Spleen (tissue), 11 donors: ENCODE data around the gene UFSP1. TPM values are rescaled to one million over a fixed set of nuclear protein-coding genes. Genes with fewer than 3 reads are reported as not detected.

ENCODE experiments used
- DNase-seq: peaks from one replicate; pipeline ENCODE4 v3.0.0-alpha.2; 2020
- H3K27ac ChIP-seq, 8 donors: fragments of 200-600 bp; sonication (generic) in 7 of 8; 1 replicate in 4 of 8; 2 replicates in 4 of 8; pipeline versions ENCODE4 v1.5.0 to v1.8.0; 2016 to 2021; ENCODE audit warnings: inconsistent platforms in 4 of 8, mild to moderate bottlenecking in 4 of 8, moderate library complexity in 1 of 8
- H3K27me3 ChIP-seq, 7 donors: fragments of 200-600 bp; sonication (generic) in 6 of 7; replicated peaks in 1 of 7; 1 replicate in 4 of 7; 2 replicates in 3 of 7; pipeline versions ENCODE4 v1.5.0 to v1.8.0; 2016 to 2021; ENCODE audit warnings: inconsistent platforms in 3 of 7, mild to moderate bottlenecking in 1 of 7
- H3K36me3 ChIP-seq, 6 donors: fragments of 200-600 bp; sonication (generic) in 5 of 6; 1 replicate in 4 of 6; 2 replicates in 2 of 6; pipeline versions ENCODE4 v1.5.0 to v1.8.0; 2016 to 2021; ENCODE audit warnings: inconsistent platforms in 2 of 6
- H3K4me1 ChIP-seq, 6 donors: fragments of 200-600 bp; sonication (generic) in 5 of 6; 1 replicate in 3 of 6; 2 replicates in 3 of 6; pipeline versions ENCODE4 v1.5.0 to v1.8.0; 2016 to 2021; ENCODE audit warnings: inconsistent platforms in 3 of 6
- H3K4me3 ChIP-seq, 8 donors: fragments of 200-600 bp; sonication (generic) in 7 of 8; 1 replicate in 4 of 8; 2 replicates in 4 of 8; pipeline versions ENCODE4 v1.5.0 to v1.8.0; 2016 to 2021; ENCODE audit warnings: inconsistent platforms in 4 of 8, mild to moderate bottlenecking in 4 of 8, moderate library complexity in 2 of 8
- H3K9me3 ChIP-seq, 8 donors: fragments of 200-600 bp; sonication (generic) in 7 of 8; 1 replicate in 4 of 8; 2 replicates in 4 of 8; pipeline versions ENCODE4 v1.5.0 to v1.8.0; 2016 to 2021; ENCODE audit warnings: inconsistent platforms in 4 of 8
- POLR2A ChIP-seq, 3 donors: fragments of 450-650 bp; IDR thresholded peaks; one replicate each; pipeline ENCODE4 v1.5.1; 2017; ENCODE audit warnings: antibody characterized with exemption in 3 of 3, mild to moderate bottlenecking in 1 of 3
- POLR2AphosphoS5 ChIP-seq, 3 donors: sonication (generic); formaldehyde crosslinking; IDR thresholded peaks; one replicate each; pipeline ENCODE4 v1.5.1; 2017; ENCODE audit warnings: antibody characterized with exemption in 3 of 3
- WGBS, 5 donors: extraction: QIAGEN DNeasy Blood & Tissue Kit in 3 of 5; methylation state at CpG; one replicate each; pipeline versions ENCODE4 v1.1.5 to v1.1.7; 2013 to 2018; 5-methylcytosine and 5-hydroxymethylcytosine counted together
- intact Hi-C: fragments of 100-400 bp; cut with DNase I; formaldehyde crosslinking; loops from one replicate; pipeline ENCODE4 v1.15.0; 2023; ENCODE audit warnings: low total_unique reads
- polyA plus RNA-seq, 3 donors: library from polyadenylated mRNA; stranded (reverse); fragments of 200-250 nt; gene quantifications; one replicate each; pipeline ENCODE4 v1.2.1, GENCODE V29; 2013
- total RNA-seq, 7 donors: library from RNA; depleted of rRNA in 3 of 7; stranded (reverse); fragments of >200 nt in 3 of 7; fragmentation: NEBNext Ultra II Directional in 4 of 7; extraction: Animal tissue kit (Norgen Biotek cat#: 25700) in 4 of 7; gene quantifications; one replicate each; pipeline versions ENCODE4 v1.1.0 to v1.2.1, GENCODE V29; 2016 to 2021
- TF ChIP-seq, protein P1 (sequence below), 11 experiments: fragments of 200-600 bp in 7 of 11; fragments of 450-650 bp in 4 of 11; sonication (generic) in 4 of 11; IDR thresholded peaks in 8 of 11; conservative IDR thresholded peaks in 3 of 11; 1 replicate in 7 of 11; 2 replicates in 4 of 11; pipeline versions ENCODE4 v1.4.0 to v1.8.0; 2016 to 2021; ENCODE audit warnings: antibody characterized with exemption in 11 of 11, inconsistent platforms in 4 of 11, mild to moderate bottlenecking in 1 of 11
- donor health status: healthy with polysubstance abuse.
- donor health status: DM: no; HTN: no; CAD: no; lungs with moderate emphysema.
- donor health status: DM: no; HTN: no; CAD: no.
- donor health status: Bipolar disorder and iron deficiency.
- donor health status: healthy.
- donor health status: DM: no; HTN: no; CAD: no.
- donor health status: DM: yes; HTN: yes; CAD: no.

The UFSP1 gene
- total and polyA plus RNA-seq, 10 donors, result 1.3 to 6.9 (median 3.3) TPM

GRCh38 chr7:100895956-100896731, 6.6 kb upstream of the UFSP1 start:
- intact Hi-C loops, result loop anchor here (5.0 kb wide), 1 partner anchor 161 kb away; no protein-coding TSS in a partner anchor
- peak overlapping the region in 1 of 8 donors; percentile 51 for H3K27ac ChIP-seq
- H3K4me1 ChIP-seq, result peaks cover 14 to 40% (median 31%) of the 10 kb centered on the region in 6 donors
- TF ChIP-seq, protein P1, sequence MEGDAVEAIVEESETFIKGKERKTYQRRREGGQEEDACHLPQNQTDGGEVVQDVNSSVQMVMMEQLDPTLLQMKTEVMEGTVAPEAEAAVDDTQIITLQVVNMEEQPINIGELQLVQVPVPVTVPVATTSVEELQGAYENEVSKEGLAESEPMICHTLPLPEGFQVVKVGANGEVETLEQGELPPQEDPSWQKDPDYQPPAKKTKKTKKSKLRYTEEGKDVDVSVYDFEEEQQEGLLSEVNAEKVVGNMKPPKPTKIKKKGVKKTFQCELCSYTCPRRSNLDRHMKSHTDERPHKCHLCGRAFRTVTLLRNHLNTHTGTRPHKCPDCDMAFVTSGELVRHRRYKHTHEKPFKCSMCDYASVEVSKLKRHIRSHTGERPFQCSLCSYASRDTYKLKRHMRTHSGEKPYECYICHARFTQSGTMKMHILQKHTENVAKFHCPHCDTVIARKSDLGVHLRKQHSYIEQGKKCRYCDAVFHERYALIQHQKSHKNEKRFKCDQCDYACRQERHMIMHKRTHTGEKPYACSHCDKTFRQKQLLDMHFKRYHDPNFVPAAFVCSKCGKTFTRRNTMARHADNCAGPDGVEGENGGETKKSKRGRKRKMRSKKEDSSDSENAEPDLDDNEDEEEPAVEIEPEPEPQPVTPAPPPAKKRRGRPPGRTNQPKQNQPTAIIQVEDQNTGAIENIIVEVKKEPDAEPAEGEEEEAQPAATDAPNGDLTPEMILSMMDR (IDR thresholded peaks at IDR 0.05 in 8 of 11, conservative IDR thresholded peaks at IDR 0.05 in 3 of 11), result peak in 1 of 11 experiments; percentile 23
- TF ChIP-seq POLR2A (IDR thresholded peaks at IDR 0.05), result no peak
- peak; percentile 77 for DNase-seq
- no peaks in the 10 kb centered on the region for H3K36me3 ChIP-seq
- 5 to 13% (median 6%) methylated on average over 22 to 53 of the region's 54 CpGs for WGBS, 5 donors
- H3K4me3 ChIP-seq, result peak overlapping the region; percentile 34 to 73 (median 48)
- no peaks in the 10 kb centered on the region for H3K9me3 ChIP-seq
- H3K27me3 ChIP-seq, result peaks cover 3 to 97% (median 53%) of the 10 kb centered on the region in 7 donors

DNA sequence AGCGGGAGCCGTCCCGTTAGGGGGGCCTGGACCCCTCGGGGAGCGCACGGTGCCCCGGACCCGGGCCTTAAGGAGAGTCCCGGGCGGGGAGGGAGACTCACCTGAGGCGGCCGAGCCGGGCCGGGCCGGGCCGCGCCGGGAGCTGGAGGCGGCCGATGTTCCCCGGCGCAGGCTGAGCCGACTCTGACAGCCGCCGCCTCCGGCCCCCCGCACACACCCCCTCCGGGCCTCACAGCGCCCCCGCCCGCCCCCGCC, 6.1 kb upstream of the UFSP1 start, which contains the start of gene ACHE:
ACHE (minus strand) TSS at position 188 of the 255 bp plus-strand sequence. CDS start 1,656 bp downstream, outside the sequence.
- intact Hi-C loops, result loop anchor here (5.0 kb wide), 1 partner anchor 162 kb away; no protein-coding TSS in a partner anchor

GRCh38 chr7:100894860-100895700, 5.6 kb upstream of the UFSP1 start:
- Histone ChIP-seq H3K27ac (peak overlapping the region in 5 of 8 donors; percentile 11 to 51 (median 40)), H3K9me3 (no peaks in the 10 kb centered on the region), H3K4me1 (peaks cover 22 to 51% (median 41%) of the 10 kb centered on the region in 6 donors), H3K27me3 (peaks cover 3 to 100% (median 57%) of the 10 kb centered on the region in 7 donors), H3K36me3 (no peaks in the 10 kb centered on the region), H3K4me3 (peak overlapping the region; percentile 34 to 73 (median 48))
- WGBS, 5 donors, result 0 to 1% (median 1%) methylated on average over 23 to 83 of the region's 83 CpGs
- peak; percentile 89 for DNase-seq
- TF ChIP-seq POLR2AphosphoS5 (IDR thresholded peaks at IDR 0.05), result peak in 1 of 3 donors; percentile 30
- TF ChIP-seq, protein P1 (IDR thresholded peaks at IDR 0.05 in 8 of 11, conservative IDR thresholded peaks at IDR 0.05 in 3 of 11), result peak; percentile 52 to 87 (median 77)
- TF ChIP-seq POLR2A (IDR thresholded peaks at IDR 0.05), result no peak
- intact Hi-C loops, result loop anchor here (5.0 kb wide), 1 partner anchor 162 kb away; no protein-coding TSS in a partner anchor

More for the DNA sequence above, 6.1 kb upstream of the UFSP1 start, which contains the start of gene ACHE:
- WGBS, 5 donors, result 0 to 2% (median 1%) methylated on average over 10 to 32 of the region's 32 CpGs; no CpG with 5 or more reads in 1 of the 5 donors
- no peak for DNase-seq
- peaks cover 3 to 99% (median 57%) of the 10 kb centered on the region in 7 donors for H3K27me3 ChIP-seq
- H3K36me3 ChIP-seq, result no peaks in the 10 kb centered on the region
- no peaks in the 10 kb centered on the region for H3K9me3 ChIP-seq
- H3K4me1 ChIP-seq, result peaks cover 20 to 46% (median 36%) of the 10 kb centered on the region in 6 donors
- H3K27ac ChIP-seq, result peak within 1 kb of the TSS in 5 of 8 donors; percentile 11 to 51 (median 40)
- no peak for TF ChIP-seq POLR2AphosphoS5 (IDR thresholded peaks at IDR 0.05)
- TF ChIP-seq, protein P1 (IDR thresholded peaks at IDR 0.05 in 8 of 11, conservative IDR thresholded peaks at IDR 0.05 in 3 of 11), result no peak
- no peak for TF ChIP-seq POLR2A (IDR thresholded peaks at IDR 0.05)
- H3K4me3 ChIP-seq, result peak within 1 kb of the TSS; percentile 34 to 73 (median 48)
